HL-60 (cell line): Measurements from ENCODE around the gene IGFBPL1.
"Not testable (repeated sequence)": the region's sequence is repeated elsewhere in the genome, so short reads cannot be mapped to it uniquely, and the experiment has no call there.

ENCODE experiments used
- DNase-seq, 2 experiments: peaks; one replicate each; pipeline ENCODE4 v3.0.0-alpha.2; 2010 to 2020; ENCODE audit warnings: low read depth in 1 of 2, low spot score in 1 of 2
- H3K27ac ChIP-seq: fragments of 250-450 bp; sonication (Bioruptor Pico); replicated peaks from 2 replicates; pipeline ENCODE4 v1.5.1; 2020; ENCODE audit warnings: mild to moderate bottlenecking, moderate library complexity
- H3K27me3 ChIP-seq: fragments of 250-450 bp; sonication (Bioruptor Pico); 2 replicates; pipeline ENCODE4 v1.5.1; 2021; ENCODE audit warnings: mild to moderate bottlenecking, moderate library complexity; ENCODE audit not compliant: insufficient read depth, poor library complexity, severe bottlenecking
- H3K4me3 ChIP-seq: replicated peaks from 2 replicates; pipeline ENCODE4 v1.5.1; 2011; ENCODE audit warnings: mild to moderate bottlenecking, control low read depth, low read length; ENCODE audit not compliant: insufficient read depth
- GABPA ChIP-seq: IDR thresholded peaks from 2 replicates; pipeline ENCODE4 v1.6.1; 2012; ENCODE audit warnings: low read depth
- POLR2AphosphoS5 ChIP-seq: IDR thresholded peaks from 2 replicates; pipeline ENCODE4 v1.6.1; 2012; ENCODE audit warnings: low read depth
- SPI1 ChIP-seq: IDR thresholded peaks from 2 replicates; pipeline ENCODE4 v1.6.1; 2012; ENCODE audit warnings: low read depth, mild to moderate bottlenecking, borderline replicate concordance
- TF ChIP-seq, protein P1 (sequence below): IDR thresholded peaks from 2 replicates; pipeline ENCODE4 v1.6.1; 2012; ENCODE audit warnings: low read depth; ENCODE audit not compliant: insufficient replicate concordance
- TF ChIP-seq, protein P2 (sequence below): IDR thresholded peaks from one replicate; pipeline ENCODE4 v1.5.1; 2011; ENCODE audit warnings: low read length, control low read depth, inconsistent platforms; ENCODE audit not compliant: insufficient read depth

Gene IGFBPL1

DNA sequence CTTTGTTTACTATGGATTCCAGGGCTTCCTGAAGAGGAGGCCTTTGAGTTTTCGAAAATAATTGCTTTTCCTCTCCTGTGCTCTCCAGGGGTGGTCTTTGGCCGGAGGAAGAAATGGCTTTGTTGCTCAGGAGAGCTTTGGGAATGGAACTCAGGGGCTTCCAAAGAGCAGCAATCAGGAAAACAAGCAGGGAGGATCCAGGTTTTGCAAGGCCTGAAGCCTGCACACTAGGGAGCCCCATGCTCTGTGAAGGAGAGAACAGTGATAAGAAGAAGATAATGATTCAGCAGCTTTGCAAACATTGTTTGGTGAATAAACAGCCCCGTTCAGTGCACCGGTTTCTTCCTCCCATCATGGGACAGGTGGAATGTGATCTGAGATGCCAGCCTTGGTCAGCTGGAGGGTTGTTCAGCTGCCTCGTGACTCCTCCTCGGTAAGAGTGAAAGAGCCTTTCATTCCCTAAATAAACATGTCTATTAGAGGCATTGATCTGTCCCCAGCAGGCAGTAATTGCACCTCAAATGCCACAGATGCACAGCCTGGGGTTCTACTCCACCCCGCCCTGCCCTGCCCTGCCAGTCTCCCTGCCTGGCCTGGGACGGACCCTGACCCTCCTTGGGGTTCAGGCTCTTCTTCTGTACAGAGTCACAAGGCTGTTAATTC, 43.3 kb downstream of the IGFBPL1 start:
- Histone ChIP-seq H3K4me3 (no peak overlapping the region), H3K27me3 (no peaks in the 10 kb centered on the region), H3K27ac (no peak overlapping the region)
- TF ChIP-seq GABPA (no peak), SPI1 (no peak), POLR2AphosphoS5 (no peak)
- TF ChIP-seq, protein P1, sequence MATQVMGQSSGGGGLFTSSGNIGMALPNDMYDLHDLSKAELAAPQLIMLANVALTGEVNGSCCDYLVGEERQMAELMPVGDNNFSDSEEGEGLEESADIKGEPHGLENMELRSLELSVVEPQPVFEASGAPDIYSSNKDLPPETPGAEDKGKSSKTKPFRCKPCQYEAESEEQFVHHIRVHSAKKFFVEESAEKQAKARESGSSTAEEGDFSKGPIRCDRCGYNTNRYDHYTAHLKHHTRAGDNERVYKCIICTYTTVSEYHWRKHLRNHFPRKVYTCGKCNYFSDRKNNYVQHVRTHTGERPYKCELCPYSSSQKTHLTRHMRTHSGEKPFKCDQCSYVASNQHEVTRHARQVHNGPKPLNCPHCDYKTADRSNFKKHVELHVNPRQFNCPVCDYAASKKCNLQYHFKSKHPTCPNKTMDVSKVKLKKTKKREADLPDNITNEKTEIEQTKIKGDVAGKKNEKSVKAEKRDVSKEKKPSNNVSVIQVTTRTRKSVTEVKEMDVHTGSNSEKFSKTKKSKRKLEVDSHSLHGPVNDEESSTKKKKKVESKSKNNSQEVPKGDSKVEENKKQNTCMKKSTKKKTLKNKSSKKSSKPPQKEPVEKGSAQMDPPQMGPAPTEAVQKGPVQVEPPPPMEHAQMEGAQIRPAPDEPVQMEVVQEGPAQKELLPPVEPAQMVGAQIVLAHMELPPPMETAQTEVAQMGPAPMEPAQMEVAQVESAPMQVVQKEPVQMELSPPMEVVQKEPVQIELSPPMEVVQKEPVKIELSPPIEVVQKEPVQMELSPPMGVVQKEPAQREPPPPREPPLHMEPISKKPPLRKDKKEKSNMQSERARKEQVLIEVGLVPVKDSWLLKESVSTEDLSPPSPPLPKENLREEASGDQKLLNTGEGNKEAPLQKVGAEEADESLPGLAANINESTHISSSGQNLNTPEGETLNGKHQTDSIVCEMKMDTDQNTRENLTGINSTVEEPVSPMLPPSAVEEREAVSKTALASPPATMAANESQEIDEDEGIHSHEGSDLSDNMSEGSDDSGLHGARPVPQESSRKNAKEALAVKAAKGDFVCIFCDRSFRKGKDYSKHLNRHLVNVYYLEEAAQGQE = no peak
- TF ChIP-seq, protein P2, sequence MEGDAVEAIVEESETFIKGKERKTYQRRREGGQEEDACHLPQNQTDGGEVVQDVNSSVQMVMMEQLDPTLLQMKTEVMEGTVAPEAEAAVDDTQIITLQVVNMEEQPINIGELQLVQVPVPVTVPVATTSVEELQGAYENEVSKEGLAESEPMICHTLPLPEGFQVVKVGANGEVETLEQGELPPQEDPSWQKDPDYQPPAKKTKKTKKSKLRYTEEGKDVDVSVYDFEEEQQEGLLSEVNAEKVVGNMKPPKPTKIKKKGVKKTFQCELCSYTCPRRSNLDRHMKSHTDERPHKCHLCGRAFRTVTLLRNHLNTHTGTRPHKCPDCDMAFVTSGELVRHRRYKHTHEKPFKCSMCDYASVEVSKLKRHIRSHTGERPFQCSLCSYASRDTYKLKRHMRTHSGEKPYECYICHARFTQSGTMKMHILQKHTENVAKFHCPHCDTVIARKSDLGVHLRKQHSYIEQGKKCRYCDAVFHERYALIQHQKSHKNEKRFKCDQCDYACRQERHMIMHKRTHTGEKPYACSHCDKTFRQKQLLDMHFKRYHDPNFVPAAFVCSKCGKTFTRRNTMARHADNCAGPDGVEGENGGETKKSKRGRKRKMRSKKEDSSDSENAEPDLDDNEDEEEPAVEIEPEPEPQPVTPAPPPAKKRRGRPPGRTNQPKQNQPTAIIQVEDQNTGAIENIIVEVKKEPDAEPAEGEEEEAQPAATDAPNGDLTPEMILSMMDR = no peak
- DNase-seq = no peak

DNA sequence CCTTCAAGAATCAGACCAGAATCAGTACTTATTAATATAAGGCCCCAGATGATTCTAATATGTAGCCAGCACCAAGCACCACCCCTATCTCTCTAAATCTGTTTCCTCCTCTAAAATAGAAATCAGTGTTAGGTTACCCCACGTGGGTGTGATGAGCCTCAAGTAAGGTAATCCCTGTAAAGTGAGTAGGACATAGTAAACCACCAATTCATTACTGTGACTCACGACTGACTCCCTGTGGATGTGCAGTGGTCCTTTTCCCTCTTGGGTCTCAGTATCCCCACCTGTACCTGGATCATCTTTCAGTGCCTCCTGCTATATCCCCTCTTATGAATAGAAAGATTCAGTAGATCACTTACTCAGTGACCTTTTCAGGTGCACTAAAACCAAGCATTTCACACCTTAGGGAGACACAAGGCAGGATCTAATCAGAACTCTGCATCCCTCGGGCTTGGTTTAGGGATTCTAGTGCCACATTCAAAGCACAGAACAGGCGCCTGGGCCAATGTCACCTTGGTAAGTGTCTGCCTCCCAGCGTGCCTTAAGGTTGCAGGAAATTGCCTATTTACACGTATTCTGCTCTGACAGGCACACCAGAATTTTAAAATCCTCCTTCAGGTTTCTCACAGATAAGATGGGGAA, 43.9 kb downstream of the IGFBPL1 start:
- no peak overlapping the region for H3K4me3 ChIP-seq
- TF ChIP-seq POLR2AphosphoS5 (no peak), SPI1 (no peak), GABPA (no peak)
- TF ChIP-seq, protein P2 = no peak
- TF ChIP-seq, protein P1 = no peak
- H3K27me3 ChIP-seq = peaks cover 2% of the 10 kb centered on the region
- H3K27ac ChIP-seq = no peak overlapping the region
- no peak for DNase-seq

DNA sequence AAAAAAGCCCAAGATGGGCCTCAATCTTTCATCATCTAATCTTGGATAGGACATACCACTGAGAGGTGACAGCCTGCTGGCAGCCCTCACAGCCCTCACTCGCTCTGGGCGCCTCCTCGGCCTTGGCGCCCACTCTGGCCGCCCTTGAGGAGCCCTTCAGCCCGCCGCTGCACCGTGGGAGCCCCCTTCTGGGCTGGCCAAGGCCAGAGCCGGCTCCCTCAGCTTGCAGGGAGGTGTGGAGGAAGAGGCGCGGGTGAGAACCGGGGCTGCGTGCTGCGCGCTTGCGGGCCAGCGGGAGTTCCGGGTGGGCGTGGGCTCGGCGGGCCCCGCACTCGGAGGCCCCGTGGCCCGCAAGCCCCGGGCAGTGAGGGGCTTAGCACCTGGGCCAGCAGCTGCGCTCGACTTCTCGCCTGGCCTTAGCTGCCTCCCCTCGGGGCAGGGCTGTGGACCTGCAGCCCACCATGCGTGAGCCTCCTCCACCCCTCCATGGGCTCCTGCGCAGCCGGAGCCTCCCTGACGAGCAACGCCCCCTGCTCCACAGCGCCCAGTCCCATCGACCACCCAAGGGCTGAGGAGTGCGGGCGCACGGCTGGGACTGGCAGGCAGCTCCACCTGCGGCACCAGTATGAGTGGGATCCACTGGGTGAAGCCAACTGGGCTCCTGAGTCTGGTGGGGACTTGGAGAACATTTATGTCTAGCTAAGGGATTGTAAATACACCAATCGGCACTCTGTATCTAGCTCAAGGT, 46.7 kb downstream of the IGFBPL1 start:
- not testable (repeated sequence) for DNase-seq, H3K27me3 ChIP-seq, H3K4me3 ChIP-seq, H3K27ac ChIP-seq

DNA sequence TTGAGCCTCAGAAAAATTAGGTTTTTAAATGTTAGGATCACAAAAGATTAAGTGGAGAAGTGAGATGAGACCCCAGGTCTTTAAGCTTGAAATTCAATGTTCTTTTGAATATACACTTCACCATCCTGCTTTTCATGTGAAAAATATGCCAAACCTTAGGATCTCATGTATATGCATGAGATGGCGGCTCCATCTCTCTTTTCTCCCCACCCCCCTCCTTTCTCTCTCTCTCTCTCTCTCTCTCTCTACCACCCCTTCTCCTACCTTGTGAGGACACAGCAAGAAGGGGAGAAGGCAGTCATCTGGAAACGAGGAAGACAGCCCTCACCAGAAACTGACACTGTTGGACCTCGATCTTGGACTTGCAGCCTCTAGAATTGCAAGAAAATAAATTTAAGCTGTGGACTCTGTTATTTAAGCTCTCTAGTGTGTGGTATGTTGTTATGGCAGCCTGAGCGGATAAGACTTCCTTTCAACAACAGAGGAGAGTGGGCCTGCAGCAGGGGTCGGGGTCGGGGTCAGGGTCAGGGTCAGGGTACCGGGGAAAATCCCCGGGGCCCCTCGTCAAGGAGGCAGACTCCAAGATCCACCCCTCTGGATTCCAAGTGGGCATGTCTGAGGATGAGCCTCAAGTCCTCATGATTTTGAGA, 48.1 kb downstream of the IGFBPL1 start:
- DNase-seq = no peak
- no peak overlapping the region for H3K27ac ChIP-seq
- peaks cover 7% of the 10 kb centered on the region for H3K27me3 ChIP-seq
- no peak overlapping the region for H3K4me3 ChIP-seq
- TF ChIP-seq, protein P2 = no peak
- no peak for TF ChIP-seq POLR2AphosphoS5
- TF ChIP-seq, protein P1 = no peak
- no peak for TF ChIP-seq SPI1
- TF ChIP-seq GABPA = no peak
